SK-N-SH (cell line): Measurements from ENCODE around the gene FAM184A. TPM values are rescaled to one million over a fixed set of nuclear protein-coding genes. Genes with fewer than 3 reads are reported as not detected.

Experiments
- CTCF ChIA-PET: fragments of 300-600, 350-600 bp; formaldehyde crosslinking; extraction: SDS; loops from one replicate; lab custom pipeline; 2021; lab: Yijun Ruan, JAX
- POLR2A ChIA-PET: fragments of 350-600 bp; sonication (Branson Sonifier 250); formaldehyde crosslinking; extraction: SDS; loops from one replicate; lab custom pipeline; 2020; ENCODE audit warnings: antibody characterized with exemption, inconsistent platforms; lab: Yijun Ruan, JAX
- DNase-seq: peaks from one replicate; pipeline ENCODE4 v3.0.0; 2012
- H2AFZ ChIP-seq: fragments of 200-600 bp; sonication (generic); 2 replicates; pipeline ENCODE4 v1.8.1; 2016; ENCODE audit warnings: antibody characterized with exemption, mild to moderate bottlenecking, low read depth
- H3F3A ChIP-seq: fragments of 200-600 bp; sonication (generic); replicated peaks from 2 replicates; pipeline ENCODE3; 2016; ENCODE audit warnings: antibody characterized with exemption, mild to moderate bottlenecking; ENCODE audit not compliant: insufficient read depth
- H3K27ac ChIP-seq, 2 experiments: fragments of 200-500 bp in 1 of 2; fragments of 200-600 bp in 1 of 2; sonication (Bioruptor generic) in 1 of 2; sonication (generic), shearing (Covaris generic) in 1 of 2; 2 replicates each; pipeline versions ENCODE4 v1.5.1 to v1.6.1; 2014 to 2016; ENCODE audit warnings: low read depth in 2 of 2, inconsistent platforms in 1 of 2, low read length in 1 of 2, mild to moderate bottlenecking in 1 of 2, mixed read lengths in 1 of 2
- H3K27me3 ChIP-seq: fragments of 200-600 bp; sonication (generic), shearing (Covaris generic); 2 replicates; pipeline ENCODE4 v1.6.1; 2016; ENCODE audit warnings: mixed run types; ENCODE audit not compliant: insufficient read depth
- H3K36me3 ChIP-seq, 2 experiments: fragments of 200-500 bp in 1 of 2; fragments of 200-600 bp in 1 of 2; sonication (Bioruptor generic) in 1 of 2; sonication (generic) in 1 of 2; replicated peaks in 1 of 2; 2 replicates each; pipeline versions ENCODE3 to v1.5.1; 2014 to 2016; ENCODE audit warnings: low read length in 1 of 2, mild to moderate bottlenecking in 1 of 2; ENCODE audit not compliant: insufficient read depth in 2 of 2, control insufficient read depth in 1 of 2
- H3K4me1 ChIP-seq, 2 experiments: fragments of 200-500 bp in 1 of 2; fragments of 200-600 bp in 1 of 2; sonication (Bioruptor generic) in 1 of 2; sonication (generic), shearing (Covaris generic) in 1 of 2; 2 replicates each; pipeline versions ENCODE4 v1.5.1 to v1.6.1; 2014 to 2016; ENCODE audit warnings: low read depth in 1 of 2, low read length in 1 of 2, mixed run types in 1 of 2; ENCODE audit not compliant: insufficient read depth in 2 of 2, control insufficient read depth in 1 of 2
- H3K4me2 ChIP-seq: fragments of 200-600 bp; sonication (generic), shearing (Covaris generic); 2 replicates; pipeline ENCODE4 v1.6.1; 2017; ENCODE audit warnings: mixed run types
- H3K4me3 ChIP-seq, 2 experiments: fragments of 200-500 bp in 1 of 2; fragments of 200-600 bp in 1 of 2; sonication (Bioruptor generic) in 1 of 2; sonication (generic), shearing (Covaris generic) in 1 of 2; 2 replicates each; pipeline versions ENCODE4 v1.5.1 to v1.8.1; 2014 to 2016; ENCODE audit warnings: low read depth in 2 of 2, inconsistent platforms in 1 of 2, low read length in 1 of 2, mild to moderate bottlenecking in 1 of 2, mixed read lengths in 1 of 2, moderate library complexity in 1 of 2
- H3K79me2 ChIP-seq: fragments of 200-600 bp; sonication (generic); 2 replicates; pipeline ENCODE4 v1.8.1; 2017; ENCODE audit warnings: mild to moderate bottlenecking; ENCODE audit not compliant: insufficient read depth
- H3K9ac ChIP-seq: fragments of 200-600 bp; sonication (generic); 2 replicates; pipeline ENCODE4 v1.6.1; 2017; ENCODE audit warnings: mixed run types
- H3K9me2 ChIP-seq: fragments of 200-600 bp; sonication (generic); 2 replicates; pipeline ENCODE4 v1.6.1; 2017; ENCODE audit warnings: mixed run types
- H3K9me3 ChIP-seq: fragments of 200-600 bp; sonication (generic); 2 replicates; pipeline ENCODE4 v1.6.1; 2017; ENCODE audit warnings: mixed run types, mild to moderate bottlenecking, moderate library complexity
- H4K20me1 ChIP-seq: fragments of 200-600 bp; sonication (generic); 2 replicates; pipeline ENCODE4 v1.6.1; 2017; ENCODE audit warnings: mild to moderate bottlenecking, mixed run types; ENCODE audit not compliant: insufficient read depth
- CHD2 ChIP-seq: fragments of 150-350 bp; IDR thresholded peaks from 2 replicates; pipeline ENCODE4 v1.6.1; 2018; ENCODE audit warnings: low read length; ENCODE audit not compliant: partially characterized antibody
- EP300 ChIP-seq, 2 experiments: IDR thresholded peaks; 2 replicates each; pipeline versions ENCODE4 v1.4.0 to v1.6.1; 2012; ENCODE audit warnings: borderline replicate concordance in 1 of 2, low read depth in 1 of 2, low read length in 1 of 2
- EZH2phosphoT487 ChIP-seq: fragments of 200-600 bp; sonication (generic); IDR thresholded peaks from 2 replicates; pipeline ENCODE4 v1.6.1; 2017; ENCODE audit warnings: low read depth, mixed run types, mild to moderate bottlenecking, antibody characterized with exemption, moderate library complexity, borderline replicate concordance
- GABPA ChIP-seq: IDR thresholded peaks from 2 replicates; pipeline ENCODE4 v1.4.0; 2012; ENCODE audit warnings: low read depth, mild to moderate bottlenecking
- IRF3 ChIP-seq: fragments of 150-350 bp; IDR thresholded peaks from 2 replicates; pipeline ENCODE4 v1.6.1; 2016; ENCODE audit warnings: mild to moderate bottlenecking, low read depth, low read length
- MAX ChIP-seq: IDR thresholded peaks from 2 replicates; pipeline ENCODE4 v1.4.0; 2012; ENCODE audit warnings: low read depth
- NRF1 ChIP-seq: IDR thresholded peaks from 2 replicates; pipeline ENCODE4 v1.6.1; 2012; ENCODE audit warnings: low read depth, mild to moderate bottlenecking, low read length
- PBX3 ChIP-seq: IDR thresholded peaks from 2 replicates; pipeline ENCODE4; 2012
- POLR2AphosphoS5 ChIP-seq: IDR thresholded peaks from 2 replicates; pipeline ENCODE4 v1.6.1; 2012; ENCODE audit warnings: low read depth, low read length
- RAD21 ChIP-seq: IDR thresholded peaks from 2 replicates; pipeline ENCODE4 v1.6.1; 2012; ENCODE audit warnings: mild to moderate bottlenecking, low read length
- RFX5 ChIP-seq: IDR thresholded peaks from 2 replicates; pipeline ENCODE4 v1.6.1; 2012; ENCODE audit warnings: mild to moderate bottlenecking, improper control_type of control experiment, low read length
- RXRA ChIP-seq: IDR thresholded peaks from 2 replicates; pipeline ENCODE4 v1.4.0; 2012; ENCODE audit warnings: low read depth, mild to moderate bottlenecking, borderline replicate concordance
- TEAD4 ChIP-seq: IDR thresholded peaks from 2 replicates; pipeline ENCODE4 v1.4.0; 2012; ENCODE audit warnings: mild to moderate bottlenecking, borderline replicate concordance; ENCODE audit not compliant: insufficient read depth
- WGBS: methylation state at CpG from one replicate; pipeline ENCODE4 v1.1.6; 2017; ENCODE audit warnings: low lambda C conversion rate; 5-methylcytosine and 5-hydroxymethylcytosine counted together
- polyA plus RNA-seq, 3 experiments: library from polyadenylated mRNA; depleted of rRNA; stranded (reverse); fragments of >200 nt; gene quantifications; 2 replicates each; pipeline ENCODE4 v1.2.3, GENCODE V29; 2012

FAM184A gene
- polyA plus RNA-seq, 1 of the 3 experiments (the other 2 are of a cell fraction), result 0.38 TPM

GRCh38 chr6:118934461-118935330 is 143.8 kb downstream of the FAM184A start, which contains the start of gene MCM9:
Gene MCM9 (minus strand): TSS chr6:118935159. CDS start chr6:118931723, 3,436 bp downstream.
- H3K36me3 ChIP-seq, result peaks cover 0 to 17% of the 10 kb centered on the region in 2 experiments
- no peaks in the 10 kb centered on the region for H3K9me3 ChIP-seq
- H3F3A ChIP-seq, result peaks cover 11% of the 10 kb centered on the region
- peak within 1 kb of the TSS; percentile 98 for H3K4me2 ChIP-seq
- ChIA-PET POLR2A (interaction anchor here (1.6 kb wide), 1 partner anchor 40 kb away, joined by 8 read pairs; the partner anchor contains the start of gene ASF1A), CTCF (interaction anchor here (0.6 to 1.0 kb wide), 5 partner anchors 134 to 947 kb away, joined by 3 to 4 read pairs (median 3); no protein-coding TSS in a partner anchor)
- H3K9me2 ChIP-seq, result no peaks in the 10 kb centered on the region
- H2AFZ ChIP-seq, result peak within 1 kb of the TSS; percentile 100
- H3K4me1 ChIP-seq, result peaks cover 0 to 3% of the 10 kb centered on the region in 2 experiments; a peak in 1 of 4 replicates
- H3K79me2 ChIP-seq, result no peaks in the 10 kb centered on the region; the same call in none of the 2 replicates
- DNase-seq, result peak; percentile 96
- TF ChIP-seq IRF3 (no peak), RFX5 (no peak), MAX (peak; percentile 61), GABPA (0 out of 2 replicates have a peak, but pooled peaks have one; percentile 31), EZH2phosphoT487 (no peak), TEAD4 (no peak), CHD2 (no peak), EP300 (IDR thresholded peaks at IDR 0.05; ENCODE audit: borderline replicate concordance in 1 of 2, low read depth in 1 of 2, low read length in 1 of 2) (no peak), RAD21 (no peak), NRF1 (peak; percentile 59), POLR2AphosphoS5 (no peak; the same call in 1 of the 2 replicates)
- WGBS, result 2% methylated on average over 30 of the region's 95 CpGs
- peak within 1 kb of the TSS; percentile 90 for H3K27ac ChIP-seq
- H4K20me1 ChIP-seq, result no peaks in the 10 kb centered on the region
- peak within 1 kb of the TSS; percentile 87 for H3K9ac ChIP-seq
- no peaks in the 10 kb centered on the region for H3K27me3 ChIP-seq
- H3K4me3 ChIP-seq, result peak within 1 kb of the TSS; percentile 94 to 100

- Histone ChIP-seq H3K4me2 (peak overlapping the region; percentile 98), H3K4me1 (peaks cover 0 to 3% of the 10 kb centered on the region in 2 experiments; a peak in 1 of 4 replicates), H4K20me1 (no peaks in the 10 kb centered on the region), H3K27ac (peak overlapping the region in 1 of 2 experiments; percentile 31; a peak in 1 of 4 replicates), H3K36me3 (peaks cover 6 to 21% of the 10 kb centered on the region in 2 experiments), H3K9me3 (no peaks in the 10 kb centered on the region), H3K4me3 (peak overlapping the region; percentile 94 to 100), H3F3A (peaks cover 11% of the 10 kb centered on the region), H3K9ac (no peak overlapping the region), H3K9me2 (no peaks in the 10 kb centered on the region), H2AFZ (peak overlapping the region; percentile 100), H3K79me2 (no peaks in the 10 kb centered on the region; the same call in none of the 2 replicates), H3K27me3 (no peaks in the 10 kb centered on the region)
- DNase-seq, result no peak
- TF ChIP-seq EZH2phosphoT487 (no peak), CHD2 (no peak), PBX3 (no peak), RXRA (no peak), EP300 (IDR thresholded peaks at IDR 0.05; ENCODE audit: borderline replicate concordance in 1 of 2, low read depth in 1 of 2, low read length in 1 of 2) (no peak)
- CTCF ChIA-PET, result interaction anchor here (0.6 to 1.0 kb wide), 4 partner anchors 134 to 947 kb away, joined by 3 read pairs; no protein-coding TSS in a partner anchor
- WGBS, result 19% methylated on average over 8 of the region's 8 CpGs
- POLR2A ChIA-PET, result interaction anchor here (1.6 kb wide), 1 partner anchor 39 kb away, joined by 8 read pairs; the partner anchor contains the start of gene ASF1A
These were observed 144.5 kb downstream of the FAM184A start for GRCh38 chr6:118933855-118934460.
